Omental fat pad (tissue), 4 donors: Measurements from ENCODE around the gene EPB41L4B. TPM values are rescaled to one million over a fixed set of nuclear protein-coding genes. Genes with fewer than 3 reads are reported as not detected.

Experiments
- ATAC-seq: fragments of 150-250 bp; one replicate; pipeline ENCODE4 v1.9.1; 2016; ENCODE audit warnings: mild to moderate bottlenecking, moderate library complexity; ENCODE audit not compliant: low FRiP score
- DNase-seq: peaks from one replicate; pipeline ENCODE4 v3.0.0-alpha.2; 2019; ENCODE audit warnings: low spot score
- CTCF ChIP-seq, 3 donors: fragments of 450-650 bp; IDR thresholded peaks; one replicate each; pipeline ENCODE4 v1.5.1; 2016 to 2017; ENCODE audit warnings: antibody characterized with exemption in 3 of 3, mild to moderate bottlenecking in 3 of 3, moderate library complexity in 2 of 3
- total RNA-seq, 4 donors: library from RNA; depleted of rRNA; stranded (reverse); fragments of >200 nt; gene quantifications; one replicate each; pipeline ENCODE4 v1.1.0, GENCODE V29; 2016

Gene EPB41L4B
- total RNA-seq, 4 donors from 2014 or later = 6.3 to 47.7 (median 33.6) TPM

- no peak for ATAC-seq
- TF ChIP-seq CTCF (IDR thresholded peaks at IDR 0.05) = no peak
- DNase-seq = no peak
Observed at GRCh38 chr9:109149089-109149488, 171.8 kb downstream of the EPB41L4B start.

GRCh38 chr9:109145051-109145450 lies 175.8 kb downstream of the EPB41L4B start:
- no peak for TF ChIP-seq CTCF (IDR thresholded peaks at IDR 0.05)
- no peak for ATAC-seq
- no peak for DNase-seq

- no peak for TF ChIP-seq CTCF (IDR thresholded peaks at IDR 0.05)
- no peak for ATAC-seq
Observed at GRCh38 chr9:109143881-109144562, 176.8 kb downstream of the EPB41L4B start.

GRCh38 chr9:109141375-109141774 lies 179.5 kb downstream of the EPB41L4B start:
- no peak for TF ChIP-seq CTCF (IDR thresholded peaks at IDR 0.05)
- DNase-seq = no peak
- ATAC-seq = no peak

More at GRCh38 chr9:109143881-109144562, 176.8 kb downstream of the EPB41L4B start:
- no peak for DNase-seq

- no peak for TF ChIP-seq CTCF (IDR thresholded peaks at IDR 0.05)
- DNase-seq = no peak
- ATAC-seq = no peak
Observed at GRCh38 chr9:109139851-109140250, 181.0 kb downstream of the EPB41L4B start.

GRCh38 chr9:109138421-109138820 lies 182.4 kb downstream of the EPB41L4B start:
- no peak for DNase-seq
- no peak for TF ChIP-seq CTCF (IDR thresholded peaks at IDR 0.05)
- no peak for ATAC-seq

- ATAC-seq = no peak
- DNase-seq = no peak
- no peak for TF ChIP-seq CTCF (IDR thresholded peaks at IDR 0.05)
Observed at GRCh38 chr9:109134167-109134578, 186.7 kb downstream of the EPB41L4B start.
